NCI-H2029 treated with DMSO at 0.1 percent for 48 hours (cell line): ENCODE results near the gene LILRA6.
A peak's percentile ranks its signal among the peaks of the same experiment; 100 is the strongest.
"Not testable (repeated sequence)": the region's sequence is repeated elsewhere in the genome, so short reads cannot be mapped to it uniquely, and the experiment has no call there.

ENCODE experiments used
- DNase-seq: peaks from one replicate; lab custom pipeline; 2025; lab: John Stamatoyannopoulos, UW

LILRA6 gene

GRCh38 chr19:54242646-54243045, at the start of gene LILRA6:
LILRA6 (minus strand) TSS chr19:54242790.
- DNase-seq = not testable (repeated sequence)

GRCh38 chr19:54289160-54289559, 46.6 kb upstream of the LILRA6 start:
- DNase-seq = not testable (repeated sequence)

GRCh38 chr19:54287456-54287855, 44.9 kb upstream of the LILRA6 start:
- no peak for DNase-seq

- DNase-seq = not testable (repeated sequence)
These were observed 43.7 kb upstream of the LILRA6 start for GRCh38 chr19:54286283-54286682.

- DNase-seq = not testable (repeated sequence)
These were observed 43.0 kb upstream of the LILRA6 start for GRCh38 chr19:54285427-54286056.

- no peak for DNase-seq
These were observed 40.3 kb upstream of the LILRA6 start for GRCh38 chr19:54282686-54283470.

GRCh38 chr19:54281729-54282075, 39.1 kb upstream of the LILRA6 start:
- DNase-seq = not testable (repeated sequence)

- no peak for DNase-seq
These were observed 38.6 kb upstream of the LILRA6 start, which contains the start of gene LILRB2 for GRCh38 chr19:54281007-54281728. LILRB2 (minus strand) TSS chr19:54281110; CDS start chr19:54280496, 614 bp downstream.

- DNase-seq = not testable (repeated sequence)
These were observed 37.9 kb upstream of the LILRA6 start for GRCh38 chr19:54280441-54280840.

- DNase-seq = not testable (repeated sequence)
These were observed 37.4 kb upstream of the LILRA6 start for GRCh38 chr19:54280025-54280424.

- no peak for DNase-seq
These were observed 36.9 kb upstream of the LILRA6 start for GRCh38 chr19:54279406-54279962.

- not testable (repeated sequence) for DNase-seq
These were observed 36.1 kb upstream of the LILRA6 start for GRCh38 chr19:54278571-54279195.

GRCh38 chr19:54278056-54278455, 35.5 kb upstream of the LILRA6 start:
- DNase-seq = not testable (repeated sequence)

- not testable (repeated sequence) for DNase-seq
These were observed 34.6 kb upstream of the LILRA6 start for GRCh38 chr19:54277111-54277615.

- DNase-seq = no peak
These were observed 33.4 kb upstream of the LILRA6 start for GRCh38 chr19:54275951-54276350.

- not testable (repeated sequence) for DNase-seq
These were observed 31.9 kb upstream of the LILRA6 start for GRCh38 chr19:54274516-54274915.

GRCh38 chr19:54273821-54274220, 31.2 kb upstream of the LILRA6 start:
- DNase-seq = no peak

- DNase-seq = not testable (repeated sequence)
These were observed 29.6 kb upstream of the LILRA6 start for GRCh38 chr19:54272181-54272580.

GRCh38 chr19:54271587-54271986, 29.0 kb upstream of the LILRA6 start:
- not testable (repeated sequence) for DNase-seq

- no peak for DNase-seq
These were observed 28.5 kb upstream of the LILRA6 start for GRCh38 chr19:54271106-54271505.

GRCh38 chr19:54268936-54269335, 26.3 kb upstream of the LILRA6 start:
- DNase-seq = no peak

- peak; percentile 50 for DNase-seq
These were observed 23.5 kb upstream of the LILRA6 start for GRCh38 chr19:54266133-54266532.
